NCI-H128 (cell line): Measurements from ENCODE around the gene MICALL1.
"Not testable (repeated sequence)": the region's sequence is repeated elsewhere in the genome, so short reads cannot be mapped to it uniquely, and the experiment has no call there.

Experiments
- DNase-seq: peaks from one replicate; lab custom pipeline; 2025; ENCODE audit not compliant: unreplicated experiment; lab: John Stamatoyannopoulos, UW

MICALL1 gene

GRCh38 chr22:37954686-37955085 lies 48.6 kb downstream of the MICALL1 start:
- DNase-seq = no peak

- DNase-seq = not testable (repeated sequence)
Observed at GRCh38 chr22:37955825-37956397, 49.8 kb downstream of the MICALL1 start.

- DNase-seq = no peak
Observed at GRCh38 chr22:37957232-37957631, 51.1 kb downstream of the MICALL1 start.

GRCh38 chr22:37959231-37959825 lies 53.2 kb downstream of the MICALL1 start:
- DNase-seq = no peak

GRCh38 chr22:37961062-37961461 lies 55.0 kb downstream of the MICALL1 start:
- DNase-seq = no peak

- no peak for DNase-seq
Observed at GRCh38 chr22:37965940-37966664, 60.0 kb downstream of the MICALL1 start.

- no peak for DNase-seq
Observed at GRCh38 chr22:37967147-37967546, 61.0 kb downstream of the MICALL1 start.

GRCh38 chr22:37967637-37968451 lies 61.7 kb downstream of the MICALL1 start:
- DNase-seq = no peak

GRCh38 chr22:37968452-37969251 lies 62.6 kb downstream of the MICALL1 start:
- no peak for DNase-seq

- no peak for DNase-seq
Observed at GRCh38 chr22:37970864-37971263, 64.8 kb downstream of the MICALL1 start.

GRCh38 chr22:37971475-37972434 lies 65.7 kb downstream of the MICALL1 start:
- DNase-seq = no peak

- no peak for DNase-seq
Observed at GRCh38 chr22:37972527-37972926, 66.4 kb downstream of the MICALL1 start.

GRCh38 chr22:37973271-37974170 lies 67.4 kb downstream of the MICALL1 start:
- DNase-seq = no peak

GRCh38 chr22:37975153-37975552 lies 69.1 kb downstream of the MICALL1 start:
- no peak for DNase-seq

GRCh38 chr22:37976022-37976421 lies 69.9 kb downstream of the MICALL1 start:
- DNase-seq = not testable (repeated sequence)

GRCh38 chr22:37976547-37976946 lies 70.5 kb downstream of the MICALL1 start:
- DNase-seq = no peak

- no peak for DNase-seq
Observed at GRCh38 chr22:37979782-37980181, 73.7 kb downstream of the MICALL1 start.

GRCh38 chr22:37981282-37982011 lies 75.3 kb downstream of the MICALL1 start:
- no peak for DNase-seq
